T-cell (primary cell): ENCODE measurements around the gene CNTNAP2. TPM values are rescaled to one million over a fixed set of nuclear protein-coding genes. Genes with fewer than 3 reads are reported as not detected.

Experiments
- ATAC-seq, 4 experiments: fragments of 200-7000 bp in 3 of 4; fragments of 150-1000 bp in 1 of 4; cut with Tn5 transposase; replicated peaks in 1 of 4; 1 replicate in 3 of 4; 2 replicates in 1 of 4; pipeline ENCODE4 v1.10.0; 2021; ENCODE audit warnings: moderate library complexity in 3 of 4, mild to moderate bottlenecking in 2 of 4, moderate number of reproducible peaks in 1 of 4
- CTCF ChIA-PET, 2 donors: fragments of 300-600 bp; sonication (Branson Sonifier 250); formaldehyde crosslinking; loops; one replicate each; lab custom pipeline; 2022; ENCODE audit warnings: antibody characterized with exemption in 2 of 2; lab: Charles Lee
- POLR2A ChIA-PET, 2 donors: fragments of 300-600 bp; sonication (Branson Sonifier 250); formaldehyde crosslinking; loops; one replicate each; lab custom pipeline; 2022; ENCODE audit warnings: antibody characterized with exemption in 2 of 2; lab: Charles Lee
- DNase-seq, 35 experiments: peaks; one replicate each; pipeline versions ENCODE4 v3.0.0 to v3.0.0-alpha.2; 2013 to 2023
- H3K27ac ChIP-seq: one replicate; pipeline ENCODE4 v1.5.1; 2013; ENCODE audit warnings: low read length
- H3K27me3 ChIP-seq, 2 experiments: replicated peaks in 1 of 2; 1 replicate in 1 of 2; 2 replicates in 1 of 2; pipeline versions ENCODE4 v1.6.1 to v1.7.0; 2013; ENCODE audit warnings: low read length in 1 of 2, mixed read lengths in 1 of 2; ENCODE audit not compliant: control insufficient read depth in 2 of 2, insufficient read depth in 2 of 2; ENCODE audit errors: extremely low read depth in 1 of 2
- H3K36me3 ChIP-seq, 2 donors: 1 replicate in 1 of 2; 2 replicates in 1 of 2; pipeline versions ENCODE4 v1.6.1 to v1.7.0; 2013; ENCODE audit warnings: low read length in 1 of 2; ENCODE audit not compliant: control insufficient read depth in 2 of 2, insufficient read depth in 1 of 2; ENCODE audit errors: extremely low read depth in 1 of 2
- H3K4me1 ChIP-seq, 2 experiments: 1 replicate in 1 of 2; 2 replicates in 1 of 2; pipeline versions ENCODE4 v1.6.1 to v1.7.0; 2013; ENCODE audit warnings: low read length in 2 of 2, mixed read lengths in 1 of 2; ENCODE audit not compliant: insufficient read depth in 2 of 2, control insufficient read depth in 1 of 2; ENCODE audit errors: extremely low read depth in 1 of 2
- H3K4me3 ChIP-seq, 2 donors: 1 replicate in 1 of 2; 2 replicates in 1 of 2; pipeline versions ENCODE4 v1.5.1 to v1.7.0; 2013; ENCODE audit warnings: mild to moderate bottlenecking in 2 of 2, low read length in 1 of 2, moderate library complexity in 1 of 2; ENCODE audit not compliant: control insufficient read depth in 1 of 2; ENCODE audit errors: extremely low read depth in 1 of 2
- H3K9me3 ChIP-seq: 2 replicates; pipeline ENCODE4 v1.7.0; 2013
- H3K27ac Mint-ChIP-seq, 2 donors: one replicate each; pipeline ENCODE4 v1.8.0; 2020 to 2021; ENCODE audit warnings: mild to moderate bottlenecking in 2 of 2, mixed read lengths in 2 of 2
- H3K27me3 Mint-ChIP-seq, 2 donors: one replicate each; pipeline ENCODE4 v1.8.0; 2021 to 2022; ENCODE audit warnings: mixed read lengths in 2 of 2
- H3K36me3 Mint-ChIP-seq: one replicate; pipeline ENCODE4 v1.8.0; 2021; ENCODE audit warnings: mixed read lengths
- H3K4me1 Mint-ChIP-seq, 3 donors: one replicate each; pipeline ENCODE4 v1.8.0; 2020 to 2022; ENCODE audit warnings: mixed read lengths in 3 of 3, mild to moderate bottlenecking in 1 of 3
- H3K4me3 Mint-ChIP-seq, 3 donors: one replicate each; pipeline ENCODE4 v1.8.0; 2020 to 2022; ENCODE audit warnings: mild to moderate bottlenecking in 3 of 3, mixed read lengths in 3 of 3, moderate library complexity in 3 of 3
- H3K9me3 Mint-ChIP-seq, 3 donors: one replicate each; pipeline ENCODE4 v1.8.0; 2020 to 2022; ENCODE audit warnings: mixed read lengths in 3 of 3
- WGBS: methylation state at CpG from one replicate; pipeline ENCODE4 v1.1.5; 2013; ENCODE audit warnings: missing lambda C conversion rate; ENCODE audit not compliant: insufficient coverage; 5-methylcytosine and 5-hydroxymethylcytosine counted together
- total RNA-seq, 35 experiments: library from RNA in 6 of 35; stranded (reverse) in 6 of 35; fragments of 120-200 nt in 1 of 35; gene quantifications; one replicate each; pipeline versions ENCODE4 v1.2.1 to v1.2.4 and lab custom pipeline; 2013 to 2026

CNTNAP2 gene
- under 1 TPM; 0.15 to 0.72 (median 0.21) TPM for total RNA-seq
- 0.35 TPM for total RNA-seq (2013)
- 0 to 0.57 (median 0) reads per million in 29 experiments for total RNA-seq (lab: John Stamatoyannopoulos, UW)

DNA sequence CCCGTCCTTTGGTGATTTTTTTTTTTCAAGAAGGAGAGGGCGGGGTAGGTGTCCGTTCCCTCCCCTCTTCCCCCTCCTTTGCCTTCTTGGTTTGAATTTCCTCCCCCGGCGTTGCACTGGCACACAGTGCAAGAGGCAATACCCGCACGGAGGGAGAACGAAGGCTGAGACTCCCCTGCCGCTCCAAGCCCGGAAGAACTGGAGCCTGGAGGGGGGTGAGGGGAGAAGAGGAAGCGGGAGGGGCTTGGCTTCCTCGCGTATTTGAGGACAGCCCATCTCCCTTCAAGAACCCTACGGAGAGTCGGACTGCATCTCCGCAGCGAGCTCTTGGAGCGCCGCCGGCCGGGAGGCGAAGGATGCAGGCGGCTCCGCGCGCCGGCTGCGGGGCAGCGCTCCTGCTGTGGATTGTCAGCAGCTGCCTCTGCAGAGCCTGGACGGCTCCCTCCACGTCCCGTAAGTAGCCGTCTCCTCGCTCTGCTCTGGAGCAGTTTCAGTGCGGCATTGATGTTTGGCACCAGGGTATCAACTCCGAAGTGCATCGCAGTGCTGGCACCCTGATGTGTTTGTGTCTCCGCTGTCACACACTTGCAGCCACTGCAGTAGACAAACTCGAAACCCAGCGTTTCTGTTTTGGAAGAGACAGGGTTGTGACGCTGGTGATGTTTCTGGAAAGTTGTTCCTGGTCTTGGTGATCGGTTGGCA lies at the start of gene CNTNAP2:
TSS of gene CNTNAP2 (plus strand) at position 281 of the 702 bp plus-strand sequence. CDS start at position 357, 76 bp downstream.
- DNase-seq (no peak), ATAC-seq (peak in 1 of 4 experiments; percentile 27)
- Mint-ChIP-seq H3K27me3 (peaks cover 22 to 32% of the 10 kb centered on the region in 2 donors), H3K4me3 (peak within 1 kb of the TSS; percentile 49 to 71 (median 57)), H3K36me3 (no peaks in the 10 kb centered on the region), H3K27ac (no peak within 1 kb of the TSS), H3K9me3 (peaks cover 0 to 3% (median 0%) of the 10 kb centered on the region in 3 donors), H3K4me1 (peaks cover 13 to 15% (median 15%) of the 10 kb centered on the region in 3 donors)
- ChIA-PET CTCF (no interaction called here), POLR2A (no interaction called here)
- H3K27ac ChIP-seq, result no peak within 1 kb of the TSS
- H3K27me3 ChIP-seq, result peaks cover 13 to 15% of the 10 kb centered on the region in 2 experiments
- 8% methylated on average over 30 of the region's 42 CpGs for WGBS
- peaks cover 0 to 6% of the 10 kb centered on the region in 2 experiments for H3K4me1 ChIP-seq
- H3K9me3 ChIP-seq, result no peaks in the 10 kb centered on the region
- peak within 1 kb of the TSS in 1 of 2 donors; percentile 38 for H3K4me3 ChIP-seq
- H3K36me3 ChIP-seq, result no peaks in the 10 kb centered on the region

DNA sequence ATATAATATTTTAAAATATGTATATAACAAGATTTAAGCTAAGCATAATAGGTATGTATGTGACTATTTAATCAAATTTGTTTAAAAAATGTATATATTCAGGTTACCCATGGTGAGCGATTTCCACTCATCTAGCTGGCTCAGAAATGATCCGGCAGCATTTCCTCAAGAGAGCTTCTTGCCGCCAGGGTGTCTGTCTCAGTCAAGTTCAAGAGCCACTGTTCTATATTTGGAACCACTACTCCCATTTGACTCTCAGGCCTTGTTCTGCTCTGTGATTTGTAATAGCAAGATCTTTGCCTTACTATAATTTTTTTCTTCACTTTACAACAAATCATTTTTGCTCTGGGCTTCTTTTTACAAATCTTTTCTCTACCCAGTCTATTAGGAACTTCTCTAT lies 48.7 kb upstream of the CNTNAP2 start:
- Mint-ChIP-seq H3K27me3 (no peaks in the 10 kb centered on the region), H3K36me3 (no peaks in the 10 kb centered on the region), H3K9me3 (peaks cover 4 to 6% (median 4%) of the 10 kb centered on the region in 3 donors), H3K4me3 (no peak overlapping the region), H3K27ac (no peak overlapping the region), H3K4me1 (no peaks in the 10 kb centered on the region)
- H3K36me3 ChIP-seq, result no peaks in the 10 kb centered on the region
- ChIA-PET CTCF (no interaction called here), POLR2A (no interaction called here)
- no peaks in the 10 kb centered on the region for H3K4me1 ChIP-seq
- H3K27me3 ChIP-seq, result no peaks in the 10 kb centered on the region
- no peaks in the 10 kb centered on the region for H3K9me3 ChIP-seq
- no peak overlapping the region for H3K4me3 ChIP-seq
- no CpG with 5 or more reads among the region's 3 CpGs for WGBS
- ATAC-seq (no peak), DNase-seq (no peak)
- no peak overlapping the region for H3K27ac ChIP-seq

DNA sequence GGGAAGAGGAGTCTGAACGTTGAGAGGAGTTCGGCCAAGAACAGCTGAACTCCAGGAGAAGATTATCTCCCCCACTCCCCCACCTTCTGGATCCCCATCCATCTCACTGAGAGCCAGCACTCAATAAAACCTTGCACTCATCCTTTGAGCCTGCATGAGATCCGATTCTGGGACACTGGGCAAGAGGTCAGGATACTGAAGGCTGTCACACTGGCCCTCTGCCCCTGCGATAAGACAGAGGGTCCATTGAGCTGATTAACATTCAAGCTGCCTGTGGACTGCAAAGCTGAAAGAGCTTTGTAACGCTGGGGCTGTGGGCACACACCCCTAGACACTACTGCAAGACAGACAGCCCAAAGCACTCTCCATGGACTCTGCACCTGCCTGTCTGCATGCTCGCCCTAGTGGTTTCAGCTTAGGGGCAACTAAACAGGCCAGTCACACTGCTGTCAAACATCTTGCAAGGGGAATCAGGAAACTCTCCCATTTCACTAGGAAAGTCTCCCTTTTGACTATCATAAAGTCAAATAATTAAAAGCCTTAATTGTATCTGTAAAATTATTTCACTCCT lies 42.3 kb upstream of the CNTNAP2 start:
- H3K27ac ChIP-seq, result no peak overlapping the region
- no peak for ATAC-seq
- ChIA-PET CTCF (no interaction called here), POLR2A (no interaction called here)
- no peaks in the 10 kb centered on the region for H3K4me1 Mint-ChIP-seq
- peaks cover 0 to 6% (median 4%) of the 10 kb centered on the region in 3 donors for H3K9me3 Mint-ChIP-seq
- H3K9me3 ChIP-seq, result no peaks in the 10 kb centered on the region
- no peak overlapping the region for H3K4me3 Mint-ChIP-seq
- no peaks in the 10 kb centered on the region for H3K36me3 ChIP-seq
- no peaks in the 10 kb centered on the region for H3K27me3 ChIP-seq
- no peaks in the 10 kb centered on the region for H3K36me3 Mint-ChIP-seq
- H3K4me3 ChIP-seq, result no peak overlapping the region
- no peaks in the 10 kb centered on the region for H3K4me1 ChIP-seq
- no peaks in the 10 kb centered on the region for H3K27me3 Mint-ChIP-seq
- DNase-seq, result no peak
- H3K27ac Mint-ChIP-seq, result no peak overlapping the region
- WGBS, result 76% methylated on average over 3 of the region's 6 CpGs

DNA sequence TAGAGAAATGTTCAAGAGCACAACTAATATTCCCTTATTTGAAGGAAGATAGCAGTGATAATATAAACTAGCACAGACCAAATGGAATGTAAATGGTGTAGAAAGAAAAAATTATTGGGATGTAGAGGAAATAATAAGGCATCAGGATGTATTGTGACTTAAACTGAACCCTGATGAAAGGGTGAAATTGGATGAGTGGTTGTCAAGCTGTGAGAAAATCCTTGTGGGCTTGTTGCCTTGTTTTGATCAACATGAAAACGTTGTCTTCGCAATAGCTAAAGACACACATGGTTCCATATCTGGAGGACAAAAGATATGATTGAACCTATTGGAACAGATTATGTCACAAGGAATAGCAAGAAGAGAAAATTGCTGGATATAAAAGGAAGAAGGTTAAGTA lies 40.3 kb upstream of the CNTNAP2 start:
- Histone ChIP-seq H3K27me3 (no peaks in the 10 kb centered on the region), H3K27ac (no peak overlapping the region), H3K36me3 (no peaks in the 10 kb centered on the region), H3K9me3 (no peaks in the 10 kb centered on the region), H3K4me1 (no peaks in the 10 kb centered on the region), H3K4me3 (no peak overlapping the region)
- H3K27me3 Mint-ChIP-seq, result no peaks in the 10 kb centered on the region
- no peak overlapping the region for H3K27ac Mint-ChIP-seq
- H3K9me3 Mint-ChIP-seq, result peaks cover 0 to 4% (median under 1%) of the 10 kb centered on the region in 3 donors
- H3K4me1 Mint-ChIP-seq, result no peaks in the 10 kb centered on the region
- DNase-seq (no peak), ATAC-seq (no peak)
- no peaks in the 10 kb centered on the region for H3K36me3 Mint-ChIP-seq
- 0% methylated on average over 2 of the region's 2 CpGs for WGBS
- POLR2A ChIA-PET, result no interaction called here
- CTCF ChIA-PET, result no interaction called here
- no peak overlapping the region for H3K4me3 Mint-ChIP-seq

DNA sequence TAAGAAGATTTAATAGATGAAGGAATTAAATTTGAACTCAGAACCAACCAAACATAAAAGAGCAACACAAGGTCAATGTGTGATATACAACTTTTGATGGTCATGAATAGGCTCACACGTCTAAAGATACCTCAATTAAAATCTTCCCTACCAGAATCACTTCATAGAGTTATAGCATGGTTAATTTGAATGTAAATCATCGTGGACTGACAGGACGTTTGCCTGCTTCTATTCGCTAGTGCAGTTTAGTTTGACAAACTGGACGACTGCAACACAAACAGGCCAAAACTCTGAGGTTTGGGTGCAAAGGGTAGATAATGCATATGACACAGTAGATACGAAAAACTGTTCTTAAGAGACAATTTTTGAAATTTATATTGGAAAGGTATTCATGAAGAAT lies 32.5 kb upstream of the CNTNAP2 start:
- H3K4me1 Mint-ChIP-seq, result no peaks in the 10 kb centered on the region
- no peak for DNase-seq
- Histone ChIP-seq H3K9me3 (no peaks in the 10 kb centered on the region), H3K4me3 (no peak overlapping the region), H3K4me1 (no peaks in the 10 kb centered on the region), H3K27ac (no peak overlapping the region), H3K27me3 (no peaks in the 10 kb centered on the region), H3K36me3 (no peaks in the 10 kb centered on the region)
- 94% methylated on average over 3 of the region's 6 CpGs for WGBS
- ChIA-PET CTCF (no interaction called here), POLR2A (no interaction called here)
- ATAC-seq, result no peak
- no peaks in the 10 kb centered on the region for H3K9me3 Mint-ChIP-seq
- H3K4me3 Mint-ChIP-seq, result no peak overlapping the region
- no peak overlapping the region for H3K27ac Mint-ChIP-seq
- no peaks in the 10 kb centered on the region for H3K27me3 Mint-ChIP-seq
- no peaks in the 10 kb centered on the region for H3K36me3 Mint-ChIP-seq

DNA sequence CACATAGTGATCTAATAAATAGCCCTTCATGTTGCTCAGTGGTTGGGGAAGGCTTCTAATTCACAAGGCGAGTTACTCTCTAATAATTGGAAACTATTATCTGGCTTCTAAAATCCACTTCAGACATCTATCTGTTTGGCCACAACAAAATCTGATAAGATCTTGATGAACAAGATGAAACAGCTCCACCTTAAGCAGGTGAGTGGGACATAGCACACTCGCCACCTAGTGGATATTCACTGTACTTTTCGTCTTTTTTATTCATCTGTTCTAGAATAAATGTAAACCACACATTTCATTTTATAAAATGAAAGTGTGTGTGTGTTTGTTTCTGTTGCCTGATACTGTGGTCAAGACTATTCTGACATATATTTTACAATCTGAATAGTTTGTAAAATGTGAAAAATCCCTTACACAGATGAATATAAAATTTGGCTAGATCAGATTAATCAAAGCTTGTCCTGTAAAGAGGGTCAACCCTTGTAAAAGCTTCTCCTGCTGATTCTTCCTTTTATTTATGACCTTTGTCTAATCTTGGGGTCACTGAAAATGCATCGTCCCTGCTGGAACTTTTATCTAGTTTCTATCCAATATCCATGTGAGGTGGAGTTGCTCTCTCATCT lies 26.5 kb upstream of the CNTNAP2 start:
- H3K27ac Mint-ChIP-seq, result no peak overlapping the region
- H3K36me3 Mint-ChIP-seq, result no peaks in the 10 kb centered on the region
- no peaks in the 10 kb centered on the region for H3K4me1 Mint-ChIP-seq
- H3K4me3 ChIP-seq, result no peak overlapping the region
- no peaks in the 10 kb centered on the region for H3K9me3 Mint-ChIP-seq
- DNase-seq, result peak in 1 of 35 experiments; percentile 16
- ChIA-PET POLR2A (no interaction called here), CTCF (interaction anchor here (0.6 to 1.4 kb wide), 5 partner anchors 11 to 1420 kb away, joined by 3 to 8 read pairs (median 3); no protein-coding TSS in a partner anchor)
- ATAC-seq, result peak in 1 of 4 experiments; percentile 38
- H3K27me3 ChIP-seq, result no peaks in the 10 kb centered on the region
- H3K9me3 ChIP-seq, result no peaks in the 10 kb centered on the region
- H3K4me1 ChIP-seq, result no peaks in the 10 kb centered on the region
- H3K36me3 ChIP-seq, result no peaks in the 10 kb centered on the region
- 0% methylated on average over 1 of the region's 4 CpGs for WGBS
- H3K27ac ChIP-seq, result no peak overlapping the region
- H3K4me3 Mint-ChIP-seq, result no peak overlapping the region
- no peaks in the 10 kb centered on the region for H3K27me3 Mint-ChIP-seq
